IPS DF 6.9 (cell line): ENCODE measurements around the gene DMRTA2.
A peak's percentile ranks its signal among the peaks of the same experiment; 100 is the strongest.

Experiments
- DNase-seq: peaks from one replicate; pipeline ENCODE4 v3.0.0-alpha.2; 2013; ENCODE audit warnings: low read depth, low spot score
- H3K27ac ChIP-seq: one replicate; pipeline ENCODE4 v1.5.1; 2013; ENCODE audit warnings: low read length, control low read depth
- H3K27me3 ChIP-seq: 2 replicates; pipeline ENCODE4 v1.6.1; 2013; ENCODE audit warnings: mild to moderate bottlenecking, low read length; ENCODE audit not compliant: control insufficient read depth, insufficient read depth
- H3K36me3 ChIP-seq: 2 replicates; pipeline ENCODE4 v1.6.1; 2013; ENCODE audit warnings: low read length; ENCODE audit not compliant: control insufficient read depth, insufficient read depth
- H3K4me1 ChIP-seq: 2 replicates; pipeline ENCODE4 v1.6.1; 2013; ENCODE audit warnings: low read length; ENCODE audit not compliant: control insufficient read depth, insufficient read depth
- H3K4me3 ChIP-seq: 2 replicates; pipeline ENCODE4 v1.5.1; 2013; ENCODE audit warnings: mild to moderate bottlenecking, low read length
- H3K9me3 ChIP-seq: 2 replicates; pipeline ENCODE4 v1.6.1; 2013; ENCODE audit warnings: low read length, inconsistent platforms; ENCODE audit not compliant: control insufficient read depth, insufficient read depth
- WGBS: extraction: QIAGEN DNeasy Blood & Tissue Kit; methylation state at CpG from one replicate; pipeline ENCODE4 v1.1.7; 2013; ENCODE audit warnings: mixed read lengths, missing lambda C conversion rate; ENCODE audit not compliant: insufficient read length, insufficient coverage; 5-methylcytosine and 5-hydroxymethylcytosine counted together

The DMRTA2 gene

DNA sequence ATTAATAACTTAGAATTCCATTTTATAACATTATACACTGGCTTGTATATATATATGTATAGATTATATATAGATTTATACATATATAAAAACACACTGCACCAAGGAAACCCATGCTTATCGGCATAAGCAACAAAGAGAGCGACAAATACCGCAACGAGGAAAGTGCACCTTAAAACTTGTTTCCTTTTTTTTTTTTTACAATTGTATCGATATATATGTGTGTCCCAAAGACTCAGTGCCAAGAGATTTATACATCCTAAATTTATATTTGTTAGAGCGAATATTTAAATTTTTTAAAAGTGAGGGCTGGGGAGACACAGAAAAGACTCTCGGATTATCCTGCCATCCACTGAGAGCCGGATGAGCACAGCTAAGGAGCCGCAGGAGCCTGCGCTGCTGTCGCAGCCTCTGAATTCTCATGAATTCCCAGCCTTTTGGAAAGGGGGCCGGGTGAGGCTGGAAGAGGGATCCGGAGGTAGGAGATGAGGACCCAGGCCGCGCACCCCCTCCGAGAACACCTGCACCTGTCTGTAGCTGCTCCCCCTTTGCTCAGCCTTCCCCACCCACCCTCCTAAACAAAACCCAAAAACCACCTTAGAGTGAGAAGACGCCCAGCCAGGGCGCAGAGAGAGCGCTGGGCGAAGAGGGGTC, 5.2 kb downstream of the DMRTA2 start:
- no CpG with 5 or more reads among the region's 20 CpGs for WGBS
- peaks cover 3% of the 10 kb centered on the region; the same call in 1 of the 2 replicates for H3K4me1 ChIP-seq

GRCh38 chr1:50417507-50417906, 5.7 kb downstream of the DMRTA2 start:
- H3K27me3 ChIP-seq: peaks cover 88% of the 10 kb centered on the region

More for the DNA sequence above, 5.2 kb downstream of the DMRTA2 start:
- H3K27ac ChIP-seq: no peak overlapping the region
- DNase-seq: no peak
- H3K9me3 ChIP-seq: no peaks in the 10 kb centered on the region
- peaks cover 93% of the 10 kb centered on the region for H3K27me3 ChIP-seq
- H3K4me3 ChIP-seq: no peak overlapping the region; the same call in 1 of the 2 replicates
- H3K36me3 ChIP-seq: no peaks in the 10 kb centered on the region

GRCh38 chr1:50416553-50417453, 6.4 kb downstream of the DMRTA2 start:
- no CpG with 5 or more reads among the region's 46 CpGs for WGBS
- Histone ChIP-seq H3K9me3 (no peaks in the 10 kb centered on the region), H3K4me3 (peak overlapping the region; percentile 1; the same call in 1 of the 2 replicates), H3K27me3 (peaks cover 81% of the 10 kb centered on the region), H3K4me1 (peaks cover 3% of the 10 kb centered on the region; the same call in 1 of the 2 replicates), H3K36me3 (no peaks in the 10 kb centered on the region), H3K27ac (no peak overlapping the region)
- DNase-seq: no peak

More at GRCh38 chr1:50417507-50417906, 5.7 kb downstream of the DMRTA2 start:
- Histone ChIP-seq H3K4me1 (peaks cover 3% of the 10 kb centered on the region; the same call in 1 of the 2 replicates), H3K27ac (no peak overlapping the region), H3K36me3 (no peaks in the 10 kb centered on the region), H3K4me3 (no peak overlapping the region), H3K9me3 (no peaks in the 10 kb centered on the region)
- no peak for DNase-seq
- no CpG with 5 or more reads among the region's 23 CpGs for WGBS

- H3K4me3 ChIP-seq: peak overlapping the region; percentile 8; the same call in 1 of the 2 replicates
- peaks cover 76% of the 10 kb centered on the region for H3K27me3 ChIP-seq
- no peaks in the 10 kb centered on the region for H3K36me3 ChIP-seq
- peaks cover 3% of the 10 kb centered on the region; the same call in 1 of the 2 replicates for H3K4me1 ChIP-seq
- DNase-seq: no peak
- H3K27ac ChIP-seq: no peak overlapping the region
- no CpG with 5 or more reads among the region's 25 CpGs for WGBS
- H3K9me3 ChIP-seq: no peaks in the 10 kb centered on the region
These were observed 7.1 kb downstream of the DMRTA2 start for GRCh38 chr1:50416150-50416527.

GRCh38 chr1:50415235-50416149, 7.8 kb downstream of the DMRTA2 start:
- H3K36me3 ChIP-seq: no peaks in the 10 kb centered on the region
- H3K4me3 ChIP-seq: no peak overlapping the region
- peaks cover 69% of the 10 kb centered on the region for H3K27me3 ChIP-seq
- H3K4me1 ChIP-seq: peaks cover 3% of the 10 kb centered on the region; the same call in 1 of the 2 replicates
- DNase-seq: no peak
- H3K9me3 ChIP-seq: no peaks in the 10 kb centered on the region
- H3K27ac ChIP-seq: no peak overlapping the region
- WGBS: no CpG with 5 or more reads among the region's 56 CpGs

GRCh38 chr1:50414853-50415234, 8.4 kb downstream of the DMRTA2 start:
- Histone ChIP-seq H3K9me3 (no peaks in the 10 kb centered on the region), H3K36me3 (no peaks in the 10 kb centered on the region), H3K27me3 (peaks cover 64% of the 10 kb centered on the region), H3K4me3 (no peak overlapping the region), H3K4me1 (peaks cover 3% of the 10 kb centered on the region; the same call in 1 of the 2 replicates), H3K27ac (no peak overlapping the region)
- DNase-seq: no peak
- no CpG with 5 or more reads among the region's 7 CpGs for WGBS

GRCh38 chr1:50412813-50413476, 10.3 kb downstream of the DMRTA2 start:
- H3K27me3 ChIP-seq: peaks cover 47% of the 10 kb centered on the region
- H3K36me3 ChIP-seq: no peaks in the 10 kb centered on the region
- WGBS: no CpG with 5 or more reads among the region's 1 CpG
- DNase-seq: no peak
- H3K4me1 ChIP-seq: no peaks in the 10 kb centered on the region
- no peaks in the 10 kb centered on the region for H3K9me3 ChIP-seq
- no peak overlapping the region for H3K4me3 ChIP-seq
- H3K27ac ChIP-seq: no peak overlapping the region

DNA sequence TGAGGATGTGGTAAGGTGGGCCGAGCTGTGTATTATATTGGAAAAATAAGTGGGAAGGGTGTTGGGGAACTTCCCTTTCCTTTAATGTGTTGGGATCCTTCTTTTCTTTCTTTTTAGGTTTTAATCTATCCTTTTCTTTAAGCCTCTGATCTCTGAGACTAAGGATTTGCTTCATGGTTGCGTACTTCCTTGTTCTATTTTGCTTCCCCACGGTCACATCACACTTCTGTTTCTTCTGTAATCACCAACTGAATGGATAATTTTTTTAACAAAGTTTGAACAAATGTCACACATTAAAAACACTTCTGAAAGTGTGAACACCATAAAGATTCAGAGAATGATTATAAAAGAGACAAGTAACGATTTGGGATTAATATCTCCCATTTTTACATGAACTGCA, 17.4 kb downstream of the DMRTA2 start:
- WGBS: no CpG with 5 or more reads among the region's 4 CpGs
- Histone ChIP-seq H3K9me3 (no peaks in the 10 kb centered on the region), H3K27me3 (0 out of 2 replicates have a peak, but pooled peaks cover 1% of the 10 kb centered on the region), H3K36me3 (no peaks in the 10 kb centered on the region), H3K4me1 (no peaks in the 10 kb centered on the region), H3K27ac (no peak overlapping the region), H3K4me3 (no peak overlapping the region)
- no peak for DNase-seq

DNA sequence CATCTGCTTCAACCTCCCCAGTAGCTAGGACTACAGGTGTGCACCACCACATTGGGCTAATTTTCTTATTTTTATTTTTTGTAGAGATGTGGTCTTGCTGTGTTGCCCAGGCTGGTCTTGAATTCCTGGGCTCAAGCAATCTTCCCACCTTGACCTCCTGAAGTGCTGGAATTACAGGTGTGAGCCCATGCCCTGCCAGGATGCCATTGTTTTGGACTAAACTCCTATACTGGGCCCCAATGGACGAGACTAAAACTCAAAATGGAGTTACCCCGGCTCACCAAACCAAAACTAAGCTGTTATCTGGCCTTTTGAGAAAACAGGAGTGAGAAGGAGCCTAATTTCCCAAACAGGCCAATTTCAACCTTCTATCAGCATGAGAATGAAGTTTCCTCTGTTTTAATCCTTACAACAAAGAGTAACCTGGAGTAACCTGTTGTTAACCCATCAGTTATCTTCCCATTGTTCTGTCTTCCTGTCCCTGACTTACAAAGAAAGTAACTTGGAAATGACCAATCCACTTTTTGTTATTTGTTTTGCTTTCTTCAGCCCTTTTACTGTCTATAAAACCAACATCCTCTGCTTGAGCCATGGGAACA, 29.6 kb downstream of the DMRTA2 start:
- Histone ChIP-seq H3K27ac (no peak overlapping the region), H3K4me3 (no peak overlapping the region), H3K4me1 (no peaks in the 10 kb centered on the region), H3K9me3 (no peaks in the 10 kb centered on the region), H3K36me3 (no peaks in the 10 kb centered on the region), H3K27me3 (no peaks in the 10 kb centered on the region)
- no peak for DNase-seq
- WGBS: no CpG with 5 or more reads among the region's 2 CpGs
